Activated CD8-positive, alpha-beta memory T cell treated with anti-CD3 and anti-CD28 coated beads, Interleukin-2, amount 50 U/mL, for 1 hour (primary cell): ENCODE results near the gene PPP2R5A.
"Not testable (repeated sequence)": the region's sequence is repeated elsewhere in the genome, so short reads cannot be mapped to it uniquely, and the experiment has no call there.

Experiments used
- DNase-seq: peaks from one replicate; pipeline ENCODE4 v3.0.0-alpha.2; 2020; ENCODE audit errors: extremely low read depth

Gene PPP2R5A

GRCh38 chr1:212355230-212355969 lies 70.2 kb downstream of the PPP2R5A start:
- DNase-seq: no peak

GRCh38 chr1:212359794-212360479 lies 74.7 kb downstream of the PPP2R5A start:
- DNase-seq: no peak

GRCh38 chr1:212364985-212365384 lies 79.8 kb downstream of the PPP2R5A start:
- no peak for DNase-seq

- no peak for DNase-seq
Observed at GRCh38 chr1:212366901-212367300, 81.7 kb downstream of the PPP2R5A start.

GRCh38 chr1:212367474-212368072 lies 82.4 kb downstream of the PPP2R5A start:
- DNase-seq: no peak

- DNase-seq: peak; percentile 9
Observed at GRCh38 chr1:212368073-212368484, 82.9 kb downstream of the PPP2R5A start.

GRCh38 chr1:212375986-212376385 lies 90.8 kb downstream of the PPP2R5A start:
- DNase-seq: no peak

- no peak for DNase-seq
Observed at GRCh38 chr1:212377644-212378043, 92.4 kb downstream of the PPP2R5A start.

- no peak for DNase-seq
Observed at GRCh38 chr1:212379366-212379765, 94.2 kb downstream of the PPP2R5A start.

- DNase-seq: no peak
Observed at GRCh38 chr1:212381397-212382035, 96.3 kb downstream of the PPP2R5A start.

- DNase-seq: no peak
Observed at GRCh38 chr1:212386029-212386428, 100.8 kb downstream of the PPP2R5A start.

- no peak for DNase-seq
Observed at GRCh38 chr1:212388985-212389716, 103.9 kb downstream of the PPP2R5A start.

GRCh38 chr1:212395678-212396437 lies 110.6 kb downstream of the PPP2R5A start:
- not testable (repeated sequence) for DNase-seq

GRCh38 chr1:212396638-212397037 lies 111.4 kb downstream of the PPP2R5A start:
- no peak for DNase-seq

GRCh38 chr1:212397171-212397570 lies 112.0 kb downstream of the PPP2R5A start:
- no peak for DNase-seq

- no peak for DNase-seq
Observed at GRCh38 chr1:212401042-212401441, 115.8 kb downstream of the PPP2R5A start.

GRCh38 chr1:212401838-212402582 lies 116.8 kb downstream of the PPP2R5A start:
- no peak for DNase-seq

GRCh38 chr1:212402666-212403321 lies 117.6 kb downstream of the PPP2R5A start:
- no peak for DNase-seq

GRCh38 chr1:212410231-212410820 lies 125.1 kb downstream of the PPP2R5A start:
- DNase-seq: no peak
